T47D (cell line): Measurements from ENCODE around the gene PPFIBP1.

Experiments
- DNase-seq, 2 experiments: peaks; one replicate each; pipeline versions ENCODE4 v3.0.0 to v3.0.0-alpha.2; 2011 to 2012; ENCODE audit warnings: low read depth in 1 of 2, low spot score in 1 of 2
- JUND ChIP-seq: IDR thresholded peaks from 2 replicates; pipeline ENCODE4 v1.6.1; 2012; ENCODE audit warnings: low read depth
- in situ Hi-C: cut with HindIII; loops from 2 replicates; pipeline ENCODE4 v1.10.0; 2016; ENCODE audit warnings: low sequenced_read_pairs, low pct_unique_long_range_greater_than_20kb

PPFIBP1 gene

GRCh38 chr12:27523642-27524493 lies at the start of gene PPFIBP1:
Gene PPFIBP1, plus strand, starts transcription at chr12:27524206. Its CDS starts 109,191 bp downstream, at chr12:27633397.
- peak; percentile 80 to 99 for DNase-seq
- no peak for TF ChIP-seq JUND
- in situ Hi-C loops: no loop called here

DNA sequence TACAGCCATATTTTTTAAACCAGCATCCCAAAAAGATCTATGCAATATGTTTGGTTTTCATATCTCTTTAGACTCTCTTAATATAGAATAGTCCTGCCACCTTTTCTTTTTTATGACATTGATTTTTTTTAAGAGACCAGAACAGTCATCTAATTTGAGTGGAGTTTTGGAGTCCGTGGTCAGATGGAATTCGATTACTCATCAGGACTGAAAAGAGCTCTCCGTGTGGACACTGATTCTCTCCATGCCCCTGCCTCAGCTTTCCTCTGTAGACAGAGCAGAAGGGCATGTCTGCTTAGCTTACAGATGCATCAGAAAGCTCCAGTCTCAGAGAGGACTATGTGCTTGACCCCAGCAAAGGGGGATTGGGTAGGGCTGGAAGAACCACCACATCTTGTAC lies 49.7 kb upstream of the PPFIBP1 start:
- DNase-seq: no peak
- in situ Hi-C loops: no loop called here
- no peak for TF ChIP-seq JUND

- in situ Hi-C loops: no loop called here
- DNase-seq: no peak
These were observed 47.0 kb upstream of the PPFIBP1 start for GRCh38 chr12:27477049-27477448.

DNA sequence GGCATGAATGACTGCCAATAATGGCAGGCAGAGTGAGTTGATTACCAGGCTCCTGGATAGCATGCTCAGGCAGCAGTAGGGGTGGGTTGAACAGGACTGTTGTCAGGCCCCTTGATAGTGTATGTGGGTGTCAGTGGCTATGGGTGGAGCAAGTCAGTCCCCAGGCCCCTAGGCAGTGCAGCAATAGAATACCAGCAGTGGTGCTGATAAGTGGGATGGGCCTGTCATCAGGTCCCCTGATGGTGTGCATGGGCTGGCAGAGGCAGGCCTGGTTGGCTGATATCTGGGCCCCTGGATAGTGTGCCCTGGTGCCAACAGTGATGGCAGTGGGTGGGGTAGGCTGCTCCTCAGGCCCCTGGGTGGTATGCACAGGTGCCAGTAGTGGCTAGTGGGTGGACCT lies 45.1 kb upstream of the PPFIBP1 start:
- in situ Hi-C loops: no loop called here
- DNase-seq: no peak
- no peak for TF ChIP-seq JUND

More at GRCh38 chr12:27477049-27477448, 47.0 kb upstream of the PPFIBP1 start:
- no peak for TF ChIP-seq JUND

GRCh38 chr12:27480016-27480415 lies 44.0 kb upstream of the PPFIBP1 start:
- TF ChIP-seq JUND: no peak
- in situ Hi-C loops: no loop called here
- no peak for DNase-seq

DNA sequence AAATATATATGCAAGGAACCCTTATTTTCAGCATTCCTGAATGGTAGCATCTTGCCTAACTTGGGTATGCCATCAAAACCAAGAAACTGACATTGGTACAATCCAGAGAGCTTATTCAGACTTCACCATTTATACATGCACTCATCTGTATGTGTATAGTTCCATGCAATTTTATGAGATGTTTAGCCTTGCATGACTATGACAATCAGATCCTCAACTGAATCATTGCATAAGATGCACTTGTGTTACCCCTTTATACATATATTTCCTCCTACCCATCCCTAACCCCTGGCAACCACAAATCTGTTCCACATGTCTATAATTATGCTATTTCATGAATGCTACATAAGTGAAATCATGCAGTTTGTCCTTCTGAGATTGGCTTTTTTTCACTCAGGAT lies 37.0 kb upstream of the PPFIBP1 start:
- DNase-seq: no peak
- in situ Hi-C loops: no loop called here
- TF ChIP-seq JUND: no peak

DNA sequence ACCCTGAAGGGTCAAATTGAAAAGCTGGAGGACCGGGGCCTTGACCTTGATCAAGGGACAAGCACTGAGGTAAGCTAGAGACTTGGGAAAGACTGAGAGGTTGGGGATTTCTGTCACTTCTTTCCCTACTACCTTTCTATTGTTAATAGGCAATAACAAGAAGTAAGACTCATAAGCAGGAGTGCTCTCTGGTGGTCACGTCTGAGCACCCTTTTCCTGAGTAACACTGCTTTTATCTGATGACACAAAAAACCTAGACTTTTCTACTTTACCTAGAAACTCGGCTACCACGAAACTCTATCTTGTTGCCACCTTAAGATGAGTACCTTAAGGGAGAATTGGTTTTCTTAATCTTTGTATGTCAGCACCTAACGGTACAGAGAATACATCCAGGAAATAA lies 35.5 kb upstream of the PPFIBP1 start:
- in situ Hi-C loops: no loop called here
- no peak for TF ChIP-seq JUND
- no peak for DNase-seq

DNA sequence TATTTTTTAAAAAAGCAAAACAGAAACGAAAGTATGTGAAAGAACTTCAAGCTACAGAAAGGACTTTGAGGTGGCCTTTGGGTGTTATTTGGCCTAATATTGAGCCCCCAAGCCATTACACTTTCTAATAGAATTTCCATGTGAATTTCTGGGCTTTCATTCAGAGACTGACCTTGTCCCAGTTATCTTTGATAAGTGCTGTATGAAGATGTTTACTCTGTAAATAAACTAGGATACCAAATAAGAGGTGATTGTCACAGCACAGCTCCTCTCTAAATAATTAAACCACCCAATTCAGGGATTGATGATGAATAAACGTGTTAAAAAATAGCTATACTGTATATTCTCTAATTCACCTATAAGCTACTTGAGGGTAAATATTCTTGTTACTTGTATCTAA lies 32.8 kb upstream of the PPFIBP1 start:
- no peak for DNase-seq
- in situ Hi-C loops: no loop called here

GRCh38 chr12:27493260-27493940 lies 30.6 kb upstream of the PPFIBP1 start:
- TF ChIP-seq JUND: no peak
- in situ Hi-C loops: no loop called here
- peak; percentile 7 to 50 for DNase-seq

More for the DNA sequence above, 32.8 kb upstream of the PPFIBP1 start:
- no peak for TF ChIP-seq JUND

DNA sequence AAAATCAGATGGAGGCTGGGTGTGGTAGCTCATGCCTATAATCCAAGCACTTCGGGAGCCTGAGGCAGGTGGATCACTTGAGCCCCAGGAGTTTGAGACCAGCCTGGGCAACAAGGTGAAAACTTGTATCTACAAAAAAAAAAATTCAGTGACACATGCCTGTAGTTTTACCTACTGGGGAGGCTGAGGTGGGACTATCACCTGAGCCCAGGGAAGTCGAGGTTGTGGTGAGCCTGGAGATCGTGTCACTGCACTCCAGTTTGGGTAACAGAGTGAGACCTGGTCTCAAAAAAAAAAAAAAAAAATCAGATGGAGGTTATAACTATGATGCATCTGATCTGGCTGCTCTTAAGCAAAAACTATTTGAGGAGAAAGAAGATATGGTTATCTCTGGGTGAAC lies 26.6 kb upstream of the PPFIBP1 start:
- DNase-seq: no peak
- TF ChIP-seq JUND: no peak
- in situ Hi-C loops: no loop called here

- no peak for DNase-seq
- TF ChIP-seq JUND: no peak
- in situ Hi-C loops: no loop called here
These were observed 25.9 kb upstream of the PPFIBP1 start for GRCh38 chr12:27498149-27498548.

DNA sequence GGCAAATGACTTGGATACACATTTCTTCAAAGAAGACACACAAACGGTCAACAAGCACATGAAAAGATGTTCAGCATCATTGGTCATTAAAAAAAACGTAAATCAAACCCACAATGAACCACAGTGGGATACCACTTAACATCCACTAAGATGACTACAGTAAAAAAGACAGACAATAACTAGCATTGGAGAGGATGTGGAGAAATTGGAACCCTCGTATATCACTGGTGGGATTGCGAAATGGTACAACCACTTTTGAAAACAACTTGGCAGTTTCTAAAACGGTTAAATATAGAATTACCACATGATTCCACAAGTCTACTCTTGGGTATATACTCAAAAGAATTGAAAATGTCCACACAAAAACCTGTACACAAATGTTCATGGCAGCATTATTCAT lies 25.2 kb upstream of the PPFIBP1 start:
- TF ChIP-seq JUND: no peak
- DNase-seq: no peak
- in situ Hi-C loops: no loop called here

GRCh38 chr12:27499377-27499776 lies 24.6 kb upstream of the PPFIBP1 start:
- no peak for TF ChIP-seq JUND
- no peak for DNase-seq
- in situ Hi-C loops: no loop called here
